H1 (cell line): ENCODE measurements around the gene GNB1L. TPM values are rescaled to one million over a fixed set of nuclear protein-coding genes. Genes with fewer than 3 reads are reported as not detected.

Source experiments
- CTCF ChIA-PET: fragments of 300-600 bp; sonication (Branson Sonifier 250); formaldehyde crosslinking; loops from one replicate; lab custom pipeline; 2021; ENCODE audit not compliant: partially characterized antibody; lab: Charles Lee
- POLR2A ChIA-PET: fragments of 300-600 bp; sonication (Branson Sonifier 250); formaldehyde crosslinking; loops from one replicate; lab custom pipeline; 2021; ENCODE audit warnings: inconsistent platforms; ENCODE audit not compliant: partially characterized antibody; lab: Charles Lee
- DNase-seq, 2 experiments: peaks; one replicate each; pipeline versions ENCODE4 v3.0.0 to v3.0.0-alpha.2; 2010 to 2022; ENCODE audit warnings: low spot score in 2 of 2, low read depth in 1 of 2, mixed read lengths in 1 of 2
- FAIRE-seq: peaks from 2 replicates; lab custom pipeline; 2011; peaks lifted over from hg19 to GRCh38; lab: Jason Lieb, UNC
- H2AFZ ChIP-seq: 2 replicates; pipeline ENCODE4 v1.8.1; 2012; ENCODE audit warnings: low read length, inconsistent platforms
- H2AK5ac ChIP-seq: 2 replicates; pipeline ENCODE4 v1.6.1; 2013; ENCODE audit warnings: low read depth, low read length
- H2BK120ac ChIP-seq: replicated peaks from 2 replicates; pipeline ENCODE3; 2013; ENCODE audit warnings: low read depth, low read length, inconsistent platforms
- H2BK12ac ChIP-seq: 2 replicates; pipeline ENCODE4 v1.6.1; 2013; ENCODE audit warnings: low read depth, low read length
- H2BK15ac ChIP-seq: 2 replicates; pipeline ENCODE4 v1.6.1; 2013; ENCODE audit warnings: low read length
- H2BK20ac ChIP-seq: 2 replicates; pipeline ENCODE4 v1.6.1; 2013; ENCODE audit warnings: low read length
- H2BK5ac ChIP-seq: 2 replicates; pipeline ENCODE4 v1.6.1; 2013; ENCODE audit warnings: low read depth, low read length
- H3K14ac ChIP-seq: 2 replicates; pipeline ENCODE4 v1.6.1; 2013; ENCODE audit warnings: inconsistent platforms; ENCODE audit not compliant: insufficient read length
- H3K18ac ChIP-seq: 2 replicates; pipeline ENCODE4 v1.6.1; 2013; ENCODE audit warnings: low read length; ENCODE audit errors: extremely low read depth
- H3K23ac ChIP-seq: 2 replicates; pipeline ENCODE4 v1.6.1; 2013; ENCODE audit warnings: inconsistent platforms; ENCODE audit not compliant: insufficient read length
- H3K23me2 ChIP-seq: 2 replicates; pipeline ENCODE4 v1.6.1; 2013; ENCODE audit warnings: low read depth, low read length
- H3K27ac ChIP-seq: 2 replicates; pipeline ENCODE4 v1.6.1; 2011; ENCODE audit warnings: low read depth, low read length, inconsistent platforms
- H3K27me3 ChIP-seq, 4 experiments: replicated peaks in 1 of 4; 1 replicate in 1 of 4; 2 replicates in 3 of 4; pipeline versions ENCODE4 v1.6.1 to v1.8.1; 2011 to 2013; ENCODE audit warnings: low read length in 3 of 4, mild to moderate bottlenecking in 3 of 4, inconsistent platforms in 2 of 4, mixed read lengths in 2 of 4, moderate library complexity in 1 of 4; ENCODE audit not compliant: control insufficient read depth in 3 of 4, insufficient read depth in 3 of 4; ENCODE audit errors: extremely low read depth in 1 of 4
- H3K36me3 ChIP-seq, 4 experiments: 2 replicates each; pipeline versions ENCODE4 v1.6.1 to v1.8.1; 2011 to 2013; ENCODE audit warnings: mild to moderate bottlenecking in 4 of 4, low read length in 3 of 4, moderate library complexity in 2 of 4, control low read depth in 1 of 4, inconsistent platforms in 1 of 4; ENCODE audit not compliant: insufficient read depth in 4 of 4, control insufficient read depth in 2 of 4
- H3K4ac ChIP-seq: replicated peaks from 2 replicates; pipeline ENCODE3; 2013; ENCODE audit warnings: low read length, low read depth, mixed read lengths, inconsistent platforms; ENCODE audit not compliant: insufficient read length
- H3K4me1 ChIP-seq, 4 experiments: replicated peaks in 1 of 4; 1 replicate in 1 of 4; 2 replicates in 3 of 4; pipeline versions ENCODE4 v1.6.1 to v1.8.1; 2011 to 2013; ENCODE audit warnings: low read length in 3 of 4, inconsistent platforms in 2 of 4, mixed read lengths in 1 of 4; ENCODE audit not compliant: insufficient read depth in 4 of 4, control insufficient read depth in 3 of 4
- H3K4me2 ChIP-seq, 2 experiments: 2 replicates each; pipeline versions ENCODE4 v1.6.1 to v1.8.1; 2011 to 2013; ENCODE audit warnings: low read depth in 2 of 2, low read length in 2 of 2, control low read depth in 1 of 2, inconsistent platforms in 1 of 2, mild to moderate bottlenecking in 1 of 2; ENCODE audit not compliant: insufficient read depth in 1 of 2
- H3K4me3 ChIP-seq, 4 experiments: fragments of 200-600, 300-600 bp in 1 of 4; sonication (generic), shearing (Covaris generic), sonication (Bioruptor Twin) in 1 of 4; 2 replicates each; pipeline versions ENCODE4 v1.5.1 to v1.8.1; 2011 to 2016; ENCODE audit warnings: low read length in 4 of 4, low read depth in 3 of 4, control low read depth in 2 of 4, inconsistent platforms in 2 of 4, mild to moderate bottlenecking in 2 of 4, mixed read lengths in 1 of 4, moderate library complexity in 1 of 4; ENCODE audit not compliant: insufficient read depth in 2 of 4; ENCODE audit errors: extremely low read depth in 1 of 4
- H3K56ac ChIP-seq: replicated peaks from 2 replicates; pipeline ENCODE3; 2013; ENCODE audit warnings: low read depth, mild to moderate bottlenecking, mixed read lengths, low read length, inconsistent platforms; ENCODE audit not compliant: insufficient read length
- H3K79me1 ChIP-seq: 2 replicates; pipeline ENCODE4 v1.6.1; 2013; ENCODE audit warnings: low read depth, low read length, control low read depth
- H3K79me2 ChIP-seq, 2 experiments: 2 replicates each; pipeline versions ENCODE4 v1.6.1 to v1.8.1; 2012 to 2013; ENCODE audit warnings: low read length in 2 of 2, mild to moderate bottlenecking in 2 of 2, inconsistent platforms in 1 of 2; ENCODE audit not compliant: insufficient read depth in 2 of 2, control insufficient read depth in 1 of 2
- H3K9ac ChIP-seq, 4 experiments: replicated peaks in 1 of 4; 1 replicate in 1 of 4; 2 replicates in 3 of 4; pipeline versions ENCODE4 v1.6.1 to v1.8.1; 2011 to 2013; ENCODE audit warnings: low read depth in 3 of 4, low read length in 3 of 4, control low read depth in 2 of 4, mild to moderate bottlenecking in 2 of 4, moderate library complexity in 2 of 4, inconsistent platforms in 1 of 4; ENCODE audit errors: extremely low read depth in 1 of 4
- H3K9me3 ChIP-seq, 2 experiments: 2 replicates each; pipeline versions ENCODE4 v1.6.1 to v1.8.1; 2012 to 2013; ENCODE audit warnings: mild to moderate bottlenecking in 2 of 2, moderate library complexity in 2 of 2, control low read depth in 1 of 2, inconsistent platforms in 1 of 2, low read depth in 1 of 2, low read length in 1 of 2, mixed read lengths in 1 of 2; ENCODE audit not compliant: insufficient read depth in 2 of 2
- H4K20me1 ChIP-seq, 2 experiments: replicated peaks in 1 of 2; 2 replicates each; pipeline versions ENCODE3 to v1.8.1; 2011 to 2013; ENCODE audit warnings: inconsistent platforms in 2 of 2, low read length in 2 of 2, mild to moderate bottlenecking in 1 of 2; ENCODE audit not compliant: insufficient read depth in 2 of 2, control insufficient read depth in 1 of 2
- H4K5ac ChIP-seq: 2 replicates; pipeline ENCODE4 v1.6.1; 2013; ENCODE audit warnings: low read length, low read depth, mixed read lengths, inconsistent platforms; ENCODE audit not compliant: insufficient read length
- H4K8ac ChIP-seq: 2 replicates; pipeline ENCODE4 v1.8.0; 2013; ENCODE audit warnings: mild to moderate bottlenecking, moderate library complexity, low read length, inconsistent platforms; ENCODE audit not compliant: insufficient read depth; ENCODE audit errors: extremely low read depth
- H4K91ac ChIP-seq: replicated peaks from 2 replicates; pipeline ENCODE3; 2013; ENCODE audit warnings: low read length, mixed read lengths, inconsistent platforms; ENCODE audit not compliant: insufficient read length
- CBX5 ChIP-seq: fragments of 300-800, 300-1000 bp; sonication (generic); IDR thresholded peaks from 2 replicates; pipeline ENCODE4 v1.7.1; 2016; ENCODE audit warnings: antibody characterized with exemption, low read length, low read depth
- CHD2 ChIP-seq: IDR thresholded peaks from 2 replicates; pipeline ENCODE4 v1.6.1; 2012; ENCODE audit warnings: low read length, improper control_type of control experiment
- CREB1 ChIP-seq: IDR thresholded peaks from 2 replicates; pipeline ENCODE4 v1.6.1; 2012; ENCODE audit warnings: inconsistent platforms
- E2F6 ChIP-seq: IDR thresholded peaks from 2 replicates; pipeline ENCODE4 v1.6.1; 2012; ENCODE audit warnings: inconsistent platforms
- KDM5A ChIP-seq: fragments of 200-600 bp; IDR thresholded peaks from 2 replicates; pipeline ENCODE4 v1.7.1; 2012; ENCODE audit warnings: mild to moderate bottlenecking, low read length, inconsistent platforms, mixed read lengths
- PHF8 ChIP-seq: fragments of 200-600 bp; sonication (generic); conservative IDR thresholded peaks from 2 replicates; pipeline ENCODE4 v1.7.1; 2012; ENCODE audit warnings: low read depth, mild to moderate bottlenecking, inconsistent platforms, low read length, moderate library complexity
- RXRA ChIP-seq: IDR thresholded peaks from 2 replicates; pipeline ENCODE4 v1.6.1; 2011; ENCODE audit warnings: low read depth, mild to moderate bottlenecking, low read length, moderate library complexity; ENCODE audit not compliant: insufficient read depth
- SAP30 ChIP-seq: fragments of 300-600 bp; sonication (generic); IDR thresholded peaks from 2 replicates; pipeline ENCODE4 v1.7.1; 2012; ENCODE audit warnings: low read length, moderate library complexity, mild to moderate bottlenecking, inconsistent platforms; ENCODE audit not compliant: insufficient read depth, insufficient replicate concordance
- SP2 ChIP-seq: IDR thresholded peaks from 2 replicates; pipeline ENCODE4 v1.6.1; 2012; ENCODE audit warnings: mild to moderate bottlenecking, low read length, inconsistent platforms
- TAF7 ChIP-seq: optimal IDR thresholded peaks from 2 replicates; pipeline ENCODE3; 2011; ENCODE audit warnings: low read depth, mild to moderate bottlenecking, inconsistent platforms, low read length, moderate library complexity, borderline replicate concordance
- ZNF274 ChIP-seq: IDR thresholded peaks from 2 replicates; pipeline ENCODE4 v1.7.0; 2012; ENCODE audit warnings: low read length, borderline replicate concordance; ENCODE audit errors: extremely low read depth
- WGBS, 2 experiments: shearing (Covaris generic) in 1 of 2; methylation state at CpG; one replicate each; pipeline versions ENCODE4 v1.1.6 to v1.1.7; 2013 to 2015; ENCODE audit warnings: low lambda C conversion rate in 2 of 2, mixed read lengths in 2 of 2, inconsistent platforms in 1 of 2, low coverage in 1 of 2, missing lambda C conversion rate in 1 of 2; ENCODE audit not compliant: insufficient replicate concordance in 2 of 2, insufficient coverage in 1 of 2, insufficient read length in 1 of 2; ENCODE audit errors: extremely low coverage in 1 of 2, missing lambda C conversion rate in 1 of 2; 5-methylcytosine and 5-hydroxymethylcytosine counted together
- polyA plus RNA-seq, 7 experiments: library from polyadenylated mRNA; depleted of rRNA in 3 of 7; stranded (reverse) in 5 of 7; unstranded in 2 of 7; fragments of >200 nt in 5 of 7; fragments of 200-250 nt in 2 of 7; gene quantifications; 1 replicate in 5 of 7; 2 replicates in 1 of 7; 4 replicates in 1 of 7; pipeline versions ENCODE4 v1.2.1 to v1.2.3, GENCODE V29; 2011 to 2013; ENCODE audit warnings: missing spikeins in 2 of 7, mixed read lengths in 2 of 7
- total RNA-seq: library from RNA; stranded (reverse); fragmentation: NEBNext Ultra II Directional; extraction: Animal tissue kit (Norgen Biotek cat#: 25700); gene quantifications from 2 replicates; pipeline ENCODE4 v1.2.1, GENCODE V29; 2021

The GNB1L gene
- total and polyA plus RNA-seq, 2 of the 8 experiments (the other 6 are each of a cell fraction or from before 2014, with no cell fraction given): 14.0 to 15.6 TPM

GRCh38 chr22:19785461-19786263 is 69.0 kb downstream of the GNB1L start:
- Histone ChIP-seq H4K20me1 (peaks cover 0 to 5% of the 10 kb centered on the region in 2 experiments), H2BK12ac (no peak overlapping the region), H3K4me2 (no peak overlapping the region), H3K79me2 (no peaks in the 10 kb centered on the region), H2BK5ac (no peak overlapping the region), H3K27me3 (peaks cover 0 to 2% (median 0%) of the 10 kb centered on the region in 4 experiments; a peak in 1 of 7 replicates), H3K56ac (no peak overlapping the region), H3K23ac (no peak overlapping the region), H3K36me3 (no peaks in the 10 kb centered on the region), H3K23me2 (no peaks in the 10 kb centered on the region), H4K5ac (no peak overlapping the region), H4K91ac (no peak overlapping the region), H4K8ac (0 out of 2 replicates have a peak overlapping the region, but pooled peaks have one; percentile 36), H2BK120ac (no peak overlapping the region), H2BK20ac (no peak overlapping the region), H3K18ac (no peak overlapping the region), H2AFZ (no peak overlapping the region), H3K27ac (no peak overlapping the region), H2BK15ac (no peak overlapping the region), H3K4ac (no peak overlapping the region), H3K9ac (no peak overlapping the region), H3K14ac (no peak overlapping the region), H3K9me3 (no peaks in the 10 kb centered on the region), H2AK5ac (0 out of 2 replicates have a peak overlapping the region, but pooled peaks have one; percentile 39), H3K4me3 (no peak overlapping the region), H3K4me1 (peaks cover 0 to 9% (median 0%) of the 10 kb centered on the region in 4 experiments; a peak in 2 of 7 replicates), H3K79me1 (no peaks in the 10 kb centered on the region)
- CTCF ChIA-PET: interaction anchor here (0.6 to 3.7 kb wide), 11 partner anchors 9 to 218 kb away, joined by 3 to 20 read pairs (median 5); no protein-coding TSS in a partner anchor
- no peak for DNase-seq
- POLR2A ChIA-PET: interaction anchor here (1.3 kb wide), 1 partner anchor 69 kb away, joined by 3 read pairs; the partner anchor contains the start of genes GNB1L and RTL10
- no peak for FAIRE-seq
- TF ChIP-seq RXRA: no peak
- TF ChIP-seq PHF8: no peak
- no peak for TF ChIP-seq E2F6
- no peak for TF ChIP-seq ZNF274
- TF ChIP-seq CBX5: no peak
- no peak for TF ChIP-seq SP2
- no peak for TF ChIP-seq CREB1
- no peak for TF ChIP-seq CHD2
- no peak for TF ChIP-seq SAP30
- no peak for TF ChIP-seq KDM5A
- no peak for TF ChIP-seq TAF7
- 88% methylated on average over 18 of the region's 22 CpGs; no CpG with 5 or more reads in 1 of the 2 experiments for WGBS, 2 experiments
